Neural progenitor cell (in vitro differentiated cells): ENCODE measurements around the gene OR1J2. TPM values are rescaled to one million over a fixed set of nuclear protein-coding genes. Genes with fewer than 3 reads are reported as not detected.

Experiments
- DNase-seq: peaks from one replicate; pipeline ENCODE4 v3.0.0-alpha.2; 2016; ENCODE audit warnings: low spot score
- H2AFZ ChIP-seq: fragments of 200-600 bp; sonication (generic); replicated peaks from 2 replicates; pipeline ENCODE4 v1.6.1; 2016; ENCODE audit warnings: antibody characterized with exemption
- H3F3A ChIP-seq: fragments of 200-600 bp; sonication (generic); 2 replicates; pipeline ENCODE4 v1.6.1; 2016; ENCODE audit warnings: antibody characterized with exemption, low read depth
- H3K27ac ChIP-seq: fragments of 200-600 bp; sonication (generic); 2 replicates; pipeline ENCODE4 v1.5.1; 2016; ENCODE audit warnings: mild to moderate bottlenecking
- H3K27me3 ChIP-seq: fragments of 200-600 bp; sonication (generic); 2 replicates; pipeline ENCODE4 v1.6.1; 2016; ENCODE audit warnings: mild to moderate bottlenecking, moderate library complexity
- H3K36me3 ChIP-seq: fragments of 200-600 bp; sonication (generic); 2 replicates; pipeline ENCODE4 v1.5.1; 2016
- H3K4me1 ChIP-seq: fragments of 200-600 bp; sonication (generic); 2 replicates; pipeline ENCODE4 v1.6.1; 2016; ENCODE audit warnings: mixed run types
- H3K4me2 ChIP-seq: fragments of 200-600 bp; sonication (generic); 2 replicates; pipeline ENCODE4 v1.6.1; 2016
- H3K4me3 ChIP-seq: fragments of 200-600 bp; sonication (generic); 2 replicates; pipeline ENCODE4 v1.5.1; 2016
- H3K79me2 ChIP-seq: fragments of 200-600 bp; sonication (generic); 2 replicates; pipeline ENCODE4 v1.6.1; 2016; ENCODE audit warnings: low read depth
- H3K9ac ChIP-seq: fragments of 200-600 bp; sonication (generic); 2 replicates; pipeline ENCODE4 v1.6.1; 2016
- H3K9me3 ChIP-seq: fragments of 200-600 bp; sonication (generic); 2 replicates; pipeline ENCODE4 v1.5.1; 2016; ENCODE audit warnings: low read depth
- H4K20me1 ChIP-seq: fragments of 200-600 bp; sonication (generic); 2 replicates; pipeline ENCODE4 v1.6.1; 2016; ENCODE audit warnings: low read depth
- H3K27ac Mint-ChIP-seq: 3 replicates; pipeline ENCODE4 v1.8.0; 2021; ENCODE audit warnings: mixed read lengths
- H3K27me3 Mint-ChIP-seq: 2 replicates; pipeline ENCODE4 v1.8.0; 2022; ENCODE audit warnings: low read depth, mild to moderate bottlenecking, inconsistent platforms, moderate library complexity, mixed read lengths; ENCODE audit not compliant: insufficient read depth
- H3K36me3 Mint-ChIP-seq: 3 replicates; pipeline ENCODE4 v1.8.0; 2021; ENCODE audit warnings: mixed read lengths
- H3K4me1 Mint-ChIP-seq: 3 replicates; pipeline ENCODE4 v1.8.0; 2021; ENCODE audit warnings: mixed read lengths
- H3K4me3 Mint-ChIP-seq: 3 replicates; pipeline ENCODE4 v1.8.0; 2021; ENCODE audit warnings: mild to moderate bottlenecking, moderate library complexity, mixed read lengths
- H3K9me3 Mint-ChIP-seq: 3 replicates; pipeline ENCODE4 v1.8.0; 2020; ENCODE audit warnings: mixed read lengths
- CTCF ChIP-seq: fragments of 200-600 bp; sonication (generic); IDR thresholded peaks from 2 replicates; pipeline ENCODE4 v1.5.1; 2017; ENCODE audit warnings: antibody characterized with exemption, mild to moderate bottlenecking
- EZH2 ChIP-seq: fragments of 200-600 bp; sonication (generic); IDR thresholded peaks from 2 replicates; pipeline ENCODE4 v1.6.1; 2017; ENCODE audit warnings: antibody characterized with exemption, mild to moderate bottlenecking, moderate library complexity
- EZH2phosphoT487 ChIP-seq: fragments of 200-600 bp; sonication (generic); IDR thresholded peaks from 2 replicates; pipeline ENCODE4 v1.6.1; 2017; ENCODE audit warnings: antibody characterized with exemption
- total RNA-seq: library from RNA; depleted of rRNA; stranded (reverse); fragments of >200 nt; gene quantifications from 2 replicates; pipeline ENCODE4 v1.2.3, GENCODE V29; 2015; ENCODE audit warnings: low replicate concordance

OR1J2 gene
- total RNA-seq, 1 donor from 2014 or later = not detected

- no peak for DNase-seq
- peaks cover 7% of the 10 kb centered on the region for H3K9me3 Mint-ChIP-seq
- TF ChIP-seq CTCF = no peak
- TF ChIP-seq EZH2 = no peak
- TF ChIP-seq EZH2phosphoT487 = no peak
- no peaks in the 10 kb centered on the region for H3K79me2 ChIP-seq
- no peak overlapping the region for H3K9ac ChIP-seq
- H3K4me1 ChIP-seq = no peaks in the 10 kb centered on the region
- H3K4me1 Mint-ChIP-seq = no peaks in the 10 kb centered on the region
- no peaks in the 10 kb centered on the region for H4K20me1 ChIP-seq
- no peak overlapping the region for H3K4me2 ChIP-seq
- H3K9me3 ChIP-seq = no peaks in the 10 kb centered on the region
- H3K27me3 Mint-ChIP-seq = peaks cover 3% of the 10 kb centered on the region
- no peaks in the 10 kb centered on the region for H3F3A ChIP-seq
- no peak overlapping the region for H3K4me3 Mint-ChIP-seq
- no peaks in the 10 kb centered on the region for H3K36me3 ChIP-seq
- H3K36me3 Mint-ChIP-seq = no peaks in the 10 kb centered on the region
- H3K27ac Mint-ChIP-seq = no peak overlapping the region
- no peak overlapping the region for H3K4me3 ChIP-seq
- no peak overlapping the region for H3K27ac ChIP-seq
- H3K27me3 ChIP-seq = no peaks in the 10 kb centered on the region
- no peak overlapping the region for H2AFZ ChIP-seq
These were observed 28.2 kb downstream of the OR1J2 start for GRCh38 chr9:122538757-122539156.

- Mint-ChIP-seq H3K27ac (no peak overlapping the region), H3K4me1 (no peaks in the 10 kb centered on the region), H3K27me3 (peaks cover 2% of the 10 kb centered on the region), H3K4me3 (no peak overlapping the region), H3K9me3 (no peaks in the 10 kb centered on the region), H3K36me3 (no peaks in the 10 kb centered on the region)
- Histone ChIP-seq H3K36me3 (no peaks in the 10 kb centered on the region), H3K4me2 (no peak overlapping the region), H3K27ac (no peak overlapping the region), H3K4me3 (no peak overlapping the region), H4K20me1 (no peaks in the 10 kb centered on the region), H3K9me3 (peaks cover 6% of the 10 kb centered on the region), H3F3A (no peaks in the 10 kb centered on the region), H3K27me3 (no peaks in the 10 kb centered on the region), H2AFZ (no peak overlapping the region), H3K9ac (no peak overlapping the region), H3K4me1 (no peaks in the 10 kb centered on the region), H3K79me2 (no peaks in the 10 kb centered on the region)
- no peak for DNase-seq
- no peak for TF ChIP-seq EZH2
- TF ChIP-seq EZH2phosphoT487 = no peak
- no peak for TF ChIP-seq CTCF
These were observed 35.6 kb downstream of the OR1J2 start for GRCh38 chr9:122546196-122546595.

- no peak for DNase-seq
- Mint-ChIP-seq H3K27me3 (peaks cover 11% of the 10 kb centered on the region), H3K9me3 (no peaks in the 10 kb centered on the region), H3K36me3 (no peaks in the 10 kb centered on the region), H3K4me1 (no peaks in the 10 kb centered on the region), H3K27ac (no peak overlapping the region), H3K4me3 (no peak overlapping the region)
- H3K27ac ChIP-seq = no peak overlapping the region
- no peaks in the 10 kb centered on the region for H3K36me3 ChIP-seq
- H4K20me1 ChIP-seq = no peaks in the 10 kb centered on the region
- H2AFZ ChIP-seq = no peak overlapping the region
- H3K27me3 ChIP-seq = no peaks in the 10 kb centered on the region
- no peak overlapping the region for H3K9ac ChIP-seq
- TF ChIP-seq EZH2phosphoT487 = no peak
- TF ChIP-seq EZH2 = no peak
- TF ChIP-seq CTCF = no peak
- H3K79me2 ChIP-seq = no peaks in the 10 kb centered on the region
- H3K4me2 ChIP-seq = no peak overlapping the region
- H3K9me3 ChIP-seq = peaks cover 6% of the 10 kb centered on the region
- H3K4me3 ChIP-seq = no peak overlapping the region
- H3K4me1 ChIP-seq = no peaks in the 10 kb centered on the region
- H3F3A ChIP-seq = no peaks in the 10 kb centered on the region
These were observed 40.8 kb downstream of the OR1J2 start for GRCh38 chr9:122551371-122551770.

- no peaks in the 10 kb centered on the region for H3K79me2 ChIP-seq
- no peaks in the 10 kb centered on the region for H3K9me3 Mint-ChIP-seq
- H3K36me3 ChIP-seq = no peaks in the 10 kb centered on the region
- H3K27ac Mint-ChIP-seq = no peak within 1 kb of the TSS
- peaks cover 14% of the 10 kb centered on the region for H3K27me3 Mint-ChIP-seq
- no peak within 1 kb of the TSS for H3K4me2 ChIP-seq
- H4K20me1 ChIP-seq = no peaks in the 10 kb centered on the region
- no peak for DNase-seq
- H2AFZ ChIP-seq = no peak within 1 kb of the TSS
- H3K4me1 Mint-ChIP-seq = no peaks in the 10 kb centered on the region
- H3F3A ChIP-seq = no peaks in the 10 kb centered on the region
- H3K27ac ChIP-seq = no peak within 1 kb of the TSS
- H3K27me3 ChIP-seq = no peaks in the 10 kb centered on the region
- no peak within 1 kb of the TSS for H3K9ac ChIP-seq
- TF ChIP-seq EZH2phosphoT487 = no peak
- TF ChIP-seq EZH2 = no peak
- no peak for TF ChIP-seq CTCF
- no peak within 1 kb of the TSS for H3K4me3 Mint-ChIP-seq
- H3K4me1 ChIP-seq = no peaks in the 10 kb centered on the region
- H3K9me3 ChIP-seq = peaks cover 6% of the 10 kb centered on the region
- no peak within 1 kb of the TSS for H3K4me3 ChIP-seq
- H3K36me3 Mint-ChIP-seq = no peaks in the 10 kb centered on the region
These were observed 42.2 kb downstream of the OR1J2 start, which contains the start of gene OR1N2 for GRCh38 chr9:122552812-122553211. OR1N2 (plus strand) TSS chr9:122553112; CDS start chr9:122553212, 100 bp downstream.
